H9 (cell line): ENCODE data around the gene HYAL1. TPM values are rescaled to one million over a fixed set of nuclear protein-coding genes. Genes with fewer than 3 reads are reported as not detected.

Experiments used
- DNase-seq: peaks from one replicate; pipeline ENCODE4 v3.0.0-alpha.2; 2017
- H2AFZ ChIP-seq: one replicate; pipeline ENCODE4 v1.6.1; 2013; ENCODE audit warnings: mild to moderate bottlenecking, low read length, control low read depth, moderate library complexity
- H2AK5ac ChIP-seq: 2 replicates; pipeline ENCODE4 v1.6.1; 2013; ENCODE audit warnings: low read length, control low read depth, mixed read lengths; ENCODE audit not compliant: insufficient read length
- H2BK120ac ChIP-seq: one replicate; pipeline ENCODE4 v1.6.1; 2013; ENCODE audit warnings: low read depth, mild to moderate bottlenecking, low read length, control low read depth, inconsistent platforms; ENCODE audit not compliant: poor library complexity, severe bottlenecking
- H2BK12ac ChIP-seq: 2 replicates; pipeline ENCODE4 v1.6.1; 2013; ENCODE audit warnings: low read length, control low read depth, mixed read lengths, low read depth; ENCODE audit not compliant: insufficient read length
- H2BK15ac ChIP-seq: 2 replicates; pipeline ENCODE4 v1.6.1; 2013; ENCODE audit warnings: low read depth, low read length, control low read depth
- H2BK20ac ChIP-seq: one replicate; pipeline ENCODE4 v1.6.1; 2013; ENCODE audit warnings: low read depth, mild to moderate bottlenecking, low read length, control low read depth, inconsistent platforms; ENCODE audit not compliant: poor library complexity, severe bottlenecking
- H2BK5ac ChIP-seq: 2 replicates; pipeline ENCODE4 v1.6.1; 2013; ENCODE audit warnings: low read length, control low read depth, mixed read lengths; ENCODE audit not compliant: insufficient read length
- H3K14ac ChIP-seq: 2 replicates; pipeline ENCODE4 v1.6.1; 2013; ENCODE audit warnings: low read length, control low read depth; ENCODE audit not compliant: insufficient read depth
- H3K18ac ChIP-seq: 2 replicates; pipeline ENCODE4 v1.6.1; 2013; ENCODE audit warnings: low read depth, mild to moderate bottlenecking, mixed read lengths, low read length, control low read depth; ENCODE audit not compliant: insufficient read length
- H3K23ac ChIP-seq: 2 replicates; pipeline ENCODE4 v1.6.1; 2013; ENCODE audit warnings: low read length, control low read depth, mixed read lengths, low read depth; ENCODE audit not compliant: insufficient read length
- H3K23me2 ChIP-seq: 2 replicates; pipeline ENCODE4 v1.6.1; 2013; ENCODE audit warnings: low read depth, mild to moderate bottlenecking, mixed read lengths, low read length, control low read depth; ENCODE audit not compliant: insufficient read length, poor library complexity, severe bottlenecking
- H3K27ac ChIP-seq: 2 replicates; pipeline ENCODE4 v1.5.1; 2013; ENCODE audit warnings: low read length, control low read depth, mixed read lengths, low read depth; ENCODE audit not compliant: insufficient read length
- H3K27me3 ChIP-seq: 2 replicates; pipeline ENCODE4 v1.6.1; 2013; ENCODE audit warnings: low read length, control low read depth, inconsistent platforms; ENCODE audit not compliant: insufficient read depth
- H3K4ac ChIP-seq: 2 replicates; pipeline ENCODE4 v1.6.1; 2013; ENCODE audit warnings: low read depth, mild to moderate bottlenecking, control low read depth, inconsistent platforms, low read length, moderate library complexity
- H3K4me1 ChIP-seq: 2 replicates; pipeline ENCODE4 v1.6.1; 2013; ENCODE audit warnings: low read length, control low read depth, inconsistent platforms; ENCODE audit not compliant: insufficient read depth
- H3K4me2 ChIP-seq: 2 replicates; pipeline ENCODE4 v1.6.1; 2013; ENCODE audit warnings: low read length, control low read depth, mixed read lengths; ENCODE audit not compliant: insufficient read length, insufficient read depth
- H3K56ac ChIP-seq: 2 replicates; pipeline ENCODE4 v1.6.1; 2013; ENCODE audit warnings: low read depth, mild to moderate bottlenecking, mixed read lengths, low read length, control low read depth; ENCODE audit not compliant: insufficient read length
- H3K79me1 ChIP-seq: 2 replicates; pipeline ENCODE4 v1.6.1; 2013; ENCODE audit warnings: low read depth, mild to moderate bottlenecking, moderate library complexity, low read length, control low read depth, inconsistent platforms; ENCODE audit not compliant: insufficient read depth, poor library complexity, severe bottlenecking
- H3K79me2 ChIP-seq: 2 replicates; pipeline ENCODE4 v1.6.1; 2013; ENCODE audit warnings: low read length, control low read depth, inconsistent platforms; ENCODE audit not compliant: insufficient read depth
- H3K9ac ChIP-seq: 2 replicates; pipeline ENCODE4 v1.6.1; 2013; ENCODE audit warnings: low read length, control low read depth, mixed read lengths; ENCODE audit not compliant: insufficient read length; ENCODE audit errors: extremely low read depth
- H3K9me3 ChIP-seq: one replicate; pipeline ENCODE4 v1.6.1; 2013; ENCODE audit warnings: low read depth, low read length, inconsistent platforms; ENCODE audit not compliant: control insufficient read depth
- H3T11ph ChIP-seq: one replicate; pipeline ENCODE4 v1.6.1; 2013; ENCODE audit warnings: mild to moderate bottlenecking, low read length, control low read depth, inconsistent platforms
- H4K20me1 ChIP-seq: one replicate; pipeline ENCODE4 v1.6.1; 2013; ENCODE audit not compliant: control insufficient read depth, insufficient read length, insufficient read depth
- H4K5ac ChIP-seq: 2 replicates; pipeline ENCODE4 v1.6.1; 2013; ENCODE audit warnings: low read depth, mild to moderate bottlenecking, mixed read lengths, low read length, control low read depth; ENCODE audit not compliant: insufficient read length
- H4K8ac ChIP-seq: replicated peaks from 2 replicates; pipeline ENCODE4 v1.6.1; 2013; ENCODE audit warnings: low read length, control low read depth, mixed read lengths, low read depth; ENCODE audit not compliant: insufficient read length
- H4K91ac ChIP-seq: 2 replicates; pipeline ENCODE4 v1.6.1; 2013; ENCODE audit warnings: low read depth, mild to moderate bottlenecking, moderate library complexity, mixed read lengths, low read length, control low read depth; ENCODE audit not compliant: insufficient read length
- H3K27ac Mint-ChIP-seq, 3 experiments: 2 replicates in 2 of 3; 3 replicates in 1 of 3; pipeline ENCODE4 v1.8.0; 2020 to 2021; ENCODE audit warnings: mixed read lengths in 3 of 3, mild to moderate bottlenecking in 1 of 3, moderate library complexity in 1 of 3
- H3K27me3 Mint-ChIP-seq: 2 replicates; pipeline ENCODE4 v1.8.0; 2021; ENCODE audit warnings: low read depth, mild to moderate bottlenecking, moderate library complexity, mixed read lengths
- H3K36me3 Mint-ChIP-seq, 3 experiments: 2 replicates in 2 of 3; 3 replicates in 1 of 3; pipeline ENCODE4 v1.8.0; 2020 to 2021; ENCODE audit warnings: low read depth in 3 of 3, mixed read lengths in 3 of 3; ENCODE audit not compliant: insufficient read depth in 1 of 3
- H3K4me1 Mint-ChIP-seq, 2 experiments: 2 replicates each; pipeline ENCODE4 v1.8.0; 2020; ENCODE audit warnings: mixed read lengths in 2 of 2
- H3K4me3 Mint-ChIP-seq, 2 experiments: 2 replicates in 1 of 2; 3 replicates in 1 of 2; pipeline ENCODE4 v1.8.0; 2020 to 2021; ENCODE audit warnings: mild to moderate bottlenecking in 2 of 2, mixed read lengths in 2 of 2, moderate library complexity in 1 of 2
- H3K9me3 Mint-ChIP-seq, 2 experiments: 2 replicates in 1 of 2; 3 replicates in 1 of 2; pipeline ENCODE4 v1.8.0; 2020; ENCODE audit warnings: mild to moderate bottlenecking in 2 of 2, mixed read lengths in 2 of 2, moderate library complexity in 1 of 2
- CTCF ChIP-seq: fragments of 200-600 bp; sonication (generic); conservative IDR thresholded peaks from 3 replicates; pipeline ENCODE4 v1.8.0; 2021; ENCODE audit warnings: antibody characterized with exemption, mild to moderate bottlenecking
- WGBS: extraction: QIAGEN DNeasy Blood & Tissue Kit; methylation state at CpG from one replicate; pipeline ENCODE4 v1.1.7; 2013; ENCODE audit warnings: missing lambda C conversion rate, low lambda C conversion rate, mixed read lengths; ENCODE audit not compliant: insufficient read length; ENCODE audit errors: extremely low coverage; 5-methylcytosine and 5-hydroxymethylcytosine counted together
- total RNA-seq: library from RNA; stranded (reverse); gene quantifications from 2 replicates; pipeline ENCODE4 v1.2.1, GENCODE V29; 2021

The HYAL1 gene
- total RNA-seq, 1 experiment from 2014 or later, result 2.0 TPM

DNA sequence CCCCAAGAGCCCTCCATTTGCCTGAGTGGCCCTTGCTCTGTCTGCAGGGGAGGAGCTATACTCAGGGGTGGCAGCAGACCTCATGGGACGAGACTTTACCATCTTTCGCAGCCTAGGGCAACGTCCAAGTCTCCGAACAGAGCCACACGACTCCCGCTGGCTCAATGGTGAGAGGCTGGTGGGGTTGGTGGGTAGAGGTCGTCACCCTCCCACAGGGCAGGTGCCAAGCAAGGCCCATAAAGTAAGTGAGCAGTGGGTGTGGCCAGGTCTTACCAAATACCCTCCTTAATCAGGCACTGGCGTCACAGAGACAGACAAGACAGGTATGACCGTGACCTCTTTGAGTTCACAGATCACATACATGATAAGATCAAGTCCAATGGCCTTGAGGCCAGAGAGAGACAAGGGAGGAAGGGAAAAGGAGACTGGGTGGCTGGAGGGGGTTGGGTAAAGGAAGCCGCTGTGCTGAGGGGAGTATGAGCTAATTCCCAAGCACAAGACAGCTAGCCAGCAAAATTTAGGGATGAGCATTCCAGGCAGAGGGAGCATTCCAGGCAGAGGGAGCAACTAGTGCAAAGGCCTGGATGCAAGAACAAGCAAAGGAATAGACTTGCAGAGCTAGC lies 31.9 kb downstream of the HYAL1 start:
- no peak overlapping the region for H3K56ac ChIP-seq
- H3K27me3 ChIP-seq, result peaks cover 16% of the 10 kb centered on the region; the same call in 1 of the 2 replicates
- H2BK12ac ChIP-seq, result no peak overlapping the region
- no peaks in the 10 kb centered on the region for H3K9me3 ChIP-seq
- no peak overlapping the region for H2BK15ac ChIP-seq
- no peaks in the 10 kb centered on the region for H3K79me1 ChIP-seq
- TF ChIP-seq CTCF, result no peak
- no peak overlapping the region for H4K5ac ChIP-seq
- DNase-seq, result no peak
- H2AFZ ChIP-seq, result no peak overlapping the region
- H2AK5ac ChIP-seq, result no peak overlapping the region
- H3K23ac ChIP-seq, result no peak overlapping the region
- H2BK20ac ChIP-seq, result no peak overlapping the region
- Mint-ChIP-seq H3K27ac (no peak overlapping the region), H3K27me3 (peaks cover 40% of the 10 kb centered on the region), H3K9me3 (no peaks in the 10 kb centered on the region; a peak in 1 of 5 replicates), H3K4me3 (no peak overlapping the region), H3K4me1 (peaks cover 47 to 63% of the 10 kb centered on the region in 2 experiments), H3K36me3 (no peaks in the 10 kb centered on the region; a peak in 1 of 7 replicates)
- WGBS, result no CpG with 5 or more reads among the region's 10 CpGs
- H2BK5ac ChIP-seq, result no peak overlapping the region
- H4K20me1 ChIP-seq, result no peaks in the 10 kb centered on the region
- peaks cover 2% of the 10 kb centered on the region; the same call in 1 of the 2 replicates for H3K4me1 ChIP-seq
- no peak overlapping the region for H3T11ph ChIP-seq
- H3K79me2 ChIP-seq, result no peaks in the 10 kb centered on the region
- no peak overlapping the region for H4K91ac ChIP-seq
- no peak overlapping the region for H3K27ac ChIP-seq
- no peak overlapping the region for H4K8ac ChIP-seq
- no peak overlapping the region for H3K9ac ChIP-seq
- no peak overlapping the region for H3K4ac ChIP-seq
- peaks cover 10% of the 10 kb centered on the region for H3K23me2 ChIP-seq
- no peak overlapping the region; the same call in 1 of the 2 replicates for H3K14ac ChIP-seq
- H2BK120ac ChIP-seq, result no peak overlapping the region
- no peak overlapping the region for H3K18ac ChIP-seq
- no peak overlapping the region for H3K4me2 ChIP-seq
